Measurements from ENCODE around the gene SEMA4D.

DNA sequence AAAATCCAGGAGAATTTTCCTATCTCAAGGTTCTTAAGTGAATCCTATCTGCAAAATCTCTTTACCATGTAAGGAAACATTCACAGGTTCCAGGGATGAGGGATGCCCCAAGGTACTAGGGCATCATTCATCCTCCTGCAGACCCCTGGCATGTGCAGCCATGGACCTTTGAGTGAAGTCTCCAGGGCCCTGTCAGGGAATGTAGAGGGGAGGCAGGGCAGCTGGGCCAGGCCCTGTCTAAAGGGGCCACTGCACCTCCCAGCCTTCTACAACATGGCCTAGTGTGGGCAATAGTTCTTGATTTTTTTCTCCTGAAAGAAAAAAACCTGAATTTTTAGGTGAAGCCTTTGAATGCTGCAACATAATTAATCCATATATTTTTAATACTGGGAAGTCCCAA, 63.3 kb downstream of the SEMA4D start:
- TF ChIP-seq SUZ12 (IDR thresholded peaks at IDR 0.05; ENCODE audit: extremely low read depth, insufficient read depth, insufficient read length) (no peak), ZNF274 (IDR thresholded peaks at IDR 0.05; ENCODE audit: low read depth, low read length) (no peak), YY1 (IDR thresholded peaks at IDR 0.05; ENCODE audit: insufficient read depth, insufficient read length) (no peak)

All from NT2/D1 (cell line).